Activated T-cell treated with anti-CD3 and anti-CD28 coated beads for 1 hour (primary cell): ENCODE measurements around the gene ITGB4.
A peak's percentile ranks its signal among the peaks of the same experiment; 100 is the strongest.
"Not testable (repeated sequence)": the region's sequence is repeated elsewhere in the genome, so short reads cannot be mapped to it uniquely, and the experiment has no call there.

Experiments
- DNase-seq: peaks from one replicate; pipeline ENCODE4 v3.0.0-alpha.2; 2020; ENCODE audit warnings: low read depth

ITGB4 gene

GRCh38 chr17:75753514-75754377, 32.5 kb downstream of the ITGB4 start:
- peak; percentile 64 for DNase-seq

- DNase-seq: no peak
These were observed 33.3 kb downstream of the ITGB4 start for GRCh38 chr17:75754378-75755204.

- DNase-seq: no peak
These were observed 34.1 kb downstream of the ITGB4 start for GRCh38 chr17:75755205-75755901.

- DNase-seq: no peak
These were observed 34.7 kb downstream of the ITGB4 start for GRCh38 chr17:75755990-75756389.

DNA sequence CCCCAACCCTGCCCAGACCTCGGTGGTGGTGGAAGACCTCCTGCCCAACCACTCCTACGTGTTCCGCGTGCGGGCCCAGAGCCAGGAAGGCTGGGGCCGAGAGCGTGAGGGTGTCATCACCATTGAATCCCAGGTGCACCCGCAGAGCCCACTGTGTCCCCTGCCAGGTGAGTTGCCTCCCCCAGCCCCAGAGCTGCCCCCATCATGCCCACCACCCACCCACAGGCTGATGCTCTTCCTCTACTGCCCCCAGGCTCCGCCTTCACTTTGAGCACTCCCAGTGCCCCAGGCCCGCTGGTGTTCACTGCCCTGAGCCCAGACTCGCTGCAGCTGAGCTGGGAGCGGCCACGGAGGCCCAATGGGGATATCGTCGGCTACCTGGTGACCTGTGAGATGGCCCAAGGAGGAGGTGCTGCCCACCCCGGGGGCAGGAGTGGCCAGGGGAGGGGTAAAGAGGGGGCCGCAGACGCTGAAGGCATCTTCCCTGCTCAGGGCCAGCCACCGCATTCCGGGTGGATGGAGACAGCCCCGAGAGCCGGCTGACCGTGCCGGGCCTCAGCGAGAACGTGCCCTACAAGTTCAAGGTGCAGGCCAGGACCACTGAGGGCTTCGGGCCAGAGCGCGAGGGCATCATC, 35.3 kb downstream of the ITGB4 start:
- DNase-seq: no peak

DNA sequence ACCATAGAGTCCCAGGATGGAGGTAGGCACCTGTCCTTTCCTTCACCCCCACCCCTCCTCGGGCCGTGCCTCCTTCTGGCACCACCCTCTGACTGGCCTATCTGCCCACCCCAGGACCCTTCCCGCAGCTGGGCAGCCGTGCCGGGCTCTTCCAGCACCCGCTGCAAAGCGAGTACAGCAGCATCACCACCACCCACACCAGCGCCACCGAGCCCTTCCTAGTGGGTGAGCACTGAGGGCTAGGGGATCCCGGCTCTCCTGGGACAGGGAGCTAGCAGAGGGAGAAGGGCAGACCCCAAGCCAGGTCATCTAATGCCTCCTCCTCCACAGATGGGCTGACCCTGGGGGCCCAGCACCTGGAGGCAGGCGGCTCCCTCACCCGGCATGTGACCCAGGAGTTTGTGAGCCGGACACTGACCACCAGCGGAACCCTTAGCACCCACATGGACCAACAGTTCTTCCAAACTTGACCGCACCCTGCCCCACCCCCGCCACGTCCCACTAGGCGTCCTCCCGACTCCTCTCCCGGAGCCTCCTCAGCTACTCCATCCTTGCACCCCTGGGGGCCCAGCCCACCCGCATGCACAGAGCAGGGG, 35.9 kb downstream of the ITGB4 start:
- DNase-seq: no peak

DNA sequence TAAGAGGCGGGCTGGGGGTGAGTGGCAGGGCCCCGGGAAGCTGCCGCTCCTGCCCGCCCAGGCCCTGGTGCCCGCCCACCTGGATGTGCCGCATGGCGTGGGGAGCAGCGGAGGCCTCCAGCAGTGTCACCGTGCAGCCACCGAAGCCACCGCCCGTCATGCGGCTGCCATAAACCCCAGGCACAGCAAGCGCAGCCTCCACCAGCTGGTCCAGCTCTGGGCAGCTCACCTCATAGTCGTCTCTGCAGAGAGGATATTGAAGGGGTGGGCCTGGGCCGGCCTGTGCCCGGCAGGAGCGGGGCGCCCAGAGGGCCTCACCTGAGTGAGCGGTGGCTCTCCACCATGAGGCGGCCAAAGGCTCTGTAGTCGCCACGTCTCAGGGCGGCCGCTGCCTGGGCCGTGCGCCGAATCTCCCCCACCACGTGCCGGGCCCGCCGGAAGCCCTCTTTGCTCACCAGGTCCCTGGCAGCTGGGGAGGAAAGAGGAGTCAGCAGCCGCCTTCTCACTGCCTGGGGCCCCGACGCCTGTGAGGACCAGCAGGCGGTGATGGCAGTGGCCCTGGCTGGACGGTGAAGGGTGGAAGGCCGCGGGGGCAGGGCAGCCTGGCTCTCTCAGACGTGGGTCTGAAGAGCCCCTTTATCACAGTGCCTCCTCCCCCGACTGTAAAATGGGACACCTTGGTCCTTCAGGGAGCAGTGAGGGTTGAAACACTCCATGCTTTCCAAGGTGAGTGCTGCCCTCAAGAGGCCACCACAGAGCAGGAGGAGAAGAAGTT, 37.1 kb downstream of the ITGB4 start:
- no peak for DNase-seq

DNA sequence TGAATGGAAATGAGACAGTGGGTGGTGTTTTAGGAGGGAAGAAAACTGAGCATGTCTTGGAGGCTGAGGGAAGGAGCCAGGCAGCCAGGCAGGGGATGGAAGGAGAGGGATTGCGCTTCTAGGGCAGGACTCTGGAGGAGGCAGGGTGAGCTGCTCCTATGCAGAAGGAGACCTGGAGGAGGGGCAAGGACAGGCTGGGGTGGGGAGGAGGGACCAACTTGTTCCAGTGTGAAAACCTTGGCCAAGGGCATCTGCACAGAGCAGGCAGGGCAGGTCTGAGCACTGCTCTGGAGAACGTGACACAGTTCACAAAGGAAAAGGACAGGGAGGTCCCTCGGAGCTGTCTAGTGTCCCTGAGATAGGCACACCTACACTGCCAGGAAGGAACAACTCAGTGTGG, 38.2 kb downstream of the ITGB4 start:
- no peak for DNase-seq

DNA sequence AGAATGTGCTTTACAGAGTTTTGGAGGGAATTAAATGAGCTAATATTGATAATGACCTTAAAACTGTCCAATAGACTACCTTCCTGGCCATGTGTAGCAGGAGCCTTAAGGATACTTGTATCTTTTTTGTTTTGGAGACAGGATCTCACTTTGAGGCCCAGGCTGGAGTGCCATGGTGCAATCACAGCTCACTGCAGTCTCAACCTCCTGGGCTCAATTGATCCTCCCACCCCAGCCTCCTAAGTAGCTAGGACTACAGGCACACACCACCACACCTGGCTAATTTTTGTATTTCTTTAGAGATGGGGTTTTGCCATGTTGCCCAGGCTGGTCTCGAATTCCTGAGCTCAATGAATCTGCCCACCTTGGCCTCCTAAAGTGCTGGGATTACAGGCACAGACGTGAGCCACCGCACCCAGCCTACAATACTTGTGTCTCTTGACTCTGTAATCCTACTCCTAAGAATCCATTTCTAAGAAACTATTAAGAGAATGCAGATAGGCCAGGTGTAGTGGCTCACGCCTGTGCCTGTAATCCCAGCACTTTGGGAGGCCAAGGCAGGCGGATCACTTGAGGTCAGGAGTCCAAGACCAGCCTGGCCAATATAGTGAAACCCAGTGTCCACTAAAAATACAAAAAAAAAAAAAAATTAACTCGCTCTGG, 38.9 kb downstream of the ITGB4 start:
- not testable (repeated sequence) for DNase-seq

GRCh38 chr17:75762513-75763268, 41.4 kb downstream of the ITGB4 start:
- DNase-seq: no peak

- DNase-seq: no peak
These were observed 42.0 kb downstream of the ITGB4 start for GRCh38 chr17:75763269-75763607.

GRCh38 chr17:75763613-75764416, 42.6 kb downstream of the ITGB4 start:
- DNase-seq: no peak

GRCh38 chr17:75764417-75764710, 43.1 kb downstream of the ITGB4 start:
- DNase-seq: no peak

GRCh38 chr17:75764711-75765421, 43.6 kb downstream of the ITGB4 start, which contains the start of gene GALK1:
TSS of gene GALK1 (minus strand) at chr17:75765192. CDS start at chr17:75765136, 56 bp downstream.
- DNase-seq: peak; percentile 68

DNA sequence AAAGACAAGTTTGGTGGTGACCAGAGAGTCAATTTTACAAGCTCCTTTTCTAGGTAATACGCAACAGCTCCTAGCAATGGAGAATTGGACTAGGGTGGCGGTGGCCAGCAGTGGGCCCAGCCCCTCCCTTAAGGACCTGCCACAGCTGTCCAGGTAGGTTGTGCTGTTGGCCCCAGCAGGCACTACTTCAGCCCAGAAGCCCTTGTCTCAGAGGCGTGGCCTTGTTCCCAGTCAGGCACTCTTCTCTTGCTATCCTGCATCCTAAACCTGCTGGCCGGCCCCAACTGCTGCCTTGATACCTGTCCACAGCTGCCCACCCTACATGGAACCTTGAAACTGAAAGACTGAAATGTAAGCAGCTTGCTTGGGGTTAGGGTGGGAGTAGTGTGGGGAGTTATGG, 44.7 kb downstream of the ITGB4 start:
- no peak for DNase-seq

DNA sequence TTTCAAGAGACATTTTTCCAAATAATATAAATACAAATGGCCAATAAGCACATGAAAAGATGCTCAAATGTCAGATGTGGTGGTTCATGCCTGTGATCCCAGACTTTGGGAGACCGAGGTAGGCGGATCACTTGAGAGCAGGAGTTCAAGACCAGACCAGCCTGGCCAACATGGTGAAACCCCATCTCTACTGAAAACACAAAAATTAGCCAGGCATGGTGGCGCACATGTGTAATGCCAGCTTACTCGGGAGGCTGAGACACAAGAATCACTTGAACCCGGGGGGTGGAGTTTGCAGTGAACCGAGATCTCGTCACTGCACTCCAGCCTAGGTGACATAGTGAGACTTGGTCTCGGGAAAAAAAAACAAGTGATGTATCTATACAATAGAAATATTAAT, 46.6 kb downstream of the ITGB4 start:
- no peak for DNase-seq

GRCh38 chr17:75769536-75769935, 48.3 kb downstream of the ITGB4 start:
- DNase-seq: no peak
